SK-N-SH (cell line): Measurements from ENCODE around the gene MYO1B. TPM values are rescaled to one million over a fixed set of nuclear protein-coding genes. Genes with fewer than 3 reads are reported as not detected.

Experiments used
- CTCF ChIA-PET: fragments of 300-600, 350-600 bp; formaldehyde crosslinking; extraction: SDS; loops from one replicate; lab custom pipeline; 2021; lab: Yijun Ruan, JAX
- POLR2A ChIA-PET: fragments of 350-600 bp; sonication (Branson Sonifier 250); formaldehyde crosslinking; extraction: SDS; loops from one replicate; lab custom pipeline; 2020; ENCODE audit warnings: antibody characterized with exemption, inconsistent platforms; lab: Yijun Ruan, JAX
- DNase-seq: peaks from one replicate; pipeline ENCODE4 v3.0.0; 2012
- H2AFZ ChIP-seq: fragments of 200-600 bp; sonication (generic); 2 replicates; pipeline ENCODE4 v1.8.1; 2016; ENCODE audit warnings: antibody characterized with exemption, mild to moderate bottlenecking, low read depth
- H3F3A ChIP-seq: fragments of 200-600 bp; sonication (generic); replicated peaks from 2 replicates; pipeline ENCODE3; 2016; ENCODE audit warnings: antibody characterized with exemption, mild to moderate bottlenecking; ENCODE audit not compliant: insufficient read depth
- H3K27ac ChIP-seq, 2 experiments: fragments of 200-500 bp in 1 of 2; fragments of 200-600 bp in 1 of 2; sonication (Bioruptor generic) in 1 of 2; sonication (generic), shearing (Covaris generic) in 1 of 2; 2 replicates each; pipeline versions ENCODE4 v1.5.1 to v1.6.1; 2014 to 2016; ENCODE audit warnings: low read depth in 2 of 2, inconsistent platforms in 1 of 2, low read length in 1 of 2, mild to moderate bottlenecking in 1 of 2, mixed read lengths in 1 of 2
- H3K27me3 ChIP-seq: fragments of 200-600 bp; sonication (generic), shearing (Covaris generic); 2 replicates; pipeline ENCODE4 v1.6.1; 2016; ENCODE audit warnings: mixed run types; ENCODE audit not compliant: insufficient read depth
- H3K36me3 ChIP-seq, 2 experiments: fragments of 200-500 bp in 1 of 2; fragments of 200-600 bp in 1 of 2; sonication (Bioruptor generic) in 1 of 2; sonication (generic) in 1 of 2; replicated peaks in 1 of 2; 2 replicates each; pipeline versions ENCODE3 to v1.5.1; 2014 to 2016; ENCODE audit warnings: low read length in 1 of 2, mild to moderate bottlenecking in 1 of 2; ENCODE audit not compliant: insufficient read depth in 2 of 2, control insufficient read depth in 1 of 2
- H3K4me1 ChIP-seq, 2 experiments: fragments of 200-500 bp in 1 of 2; fragments of 200-600 bp in 1 of 2; sonication (Bioruptor generic) in 1 of 2; sonication (generic), shearing (Covaris generic) in 1 of 2; 2 replicates each; pipeline versions ENCODE4 v1.5.1 to v1.6.1; 2014 to 2016; ENCODE audit warnings: low read depth in 1 of 2, low read length in 1 of 2, mixed run types in 1 of 2; ENCODE audit not compliant: insufficient read depth in 2 of 2, control insufficient read depth in 1 of 2
- H3K4me2 ChIP-seq: fragments of 200-600 bp; sonication (generic), shearing (Covaris generic); 2 replicates; pipeline ENCODE4 v1.6.1; 2017; ENCODE audit warnings: mixed run types
- H3K4me3 ChIP-seq, 2 experiments: fragments of 200-500 bp in 1 of 2; fragments of 200-600 bp in 1 of 2; sonication (Bioruptor generic) in 1 of 2; sonication (generic), shearing (Covaris generic) in 1 of 2; 2 replicates each; pipeline versions ENCODE4 v1.5.1 to v1.8.1; 2014 to 2016; ENCODE audit warnings: low read depth in 2 of 2, inconsistent platforms in 1 of 2, low read length in 1 of 2, mild to moderate bottlenecking in 1 of 2, mixed read lengths in 1 of 2, moderate library complexity in 1 of 2
- H3K79me2 ChIP-seq: fragments of 200-600 bp; sonication (generic); 2 replicates; pipeline ENCODE4 v1.8.1; 2017; ENCODE audit warnings: mild to moderate bottlenecking; ENCODE audit not compliant: insufficient read depth
- H3K9ac ChIP-seq: fragments of 200-600 bp; sonication (generic); 2 replicates; pipeline ENCODE4 v1.6.1; 2017; ENCODE audit warnings: mixed run types
- H3K9me2 ChIP-seq: fragments of 200-600 bp; sonication (generic); 2 replicates; pipeline ENCODE4 v1.6.1; 2017; ENCODE audit warnings: mixed run types
- H3K9me3 ChIP-seq: fragments of 200-600 bp; sonication (generic); 2 replicates; pipeline ENCODE4 v1.6.1; 2017; ENCODE audit warnings: mixed run types, mild to moderate bottlenecking, moderate library complexity
- H4K20me1 ChIP-seq: fragments of 200-600 bp; sonication (generic); 2 replicates; pipeline ENCODE4 v1.6.1; 2017; ENCODE audit warnings: mild to moderate bottlenecking, mixed run types; ENCODE audit not compliant: insufficient read depth
- EZH2phosphoT487 ChIP-seq: fragments of 200-600 bp; sonication (generic); IDR thresholded peaks from 2 replicates; pipeline ENCODE4 v1.6.1; 2017; ENCODE audit warnings: low read depth, mixed run types, mild to moderate bottlenecking, antibody characterized with exemption, moderate library complexity, borderline replicate concordance
- GATA2 ChIP-seq: sonication (generic); formaldehyde crosslinking; IDR thresholded peaks from 2 replicates; pipeline ENCODE4 v1.5.0; 2020; ENCODE audit warnings: mild to moderate bottlenecking, missing genetic modification reagents
- MAX ChIP-seq: IDR thresholded peaks from 2 replicates; pipeline ENCODE4 v1.4.0; 2012; ENCODE audit warnings: low read depth
- MEF2A ChIP-seq: IDR thresholded peaks from 2 replicates; pipeline ENCODE4 v1.4.0; 2012; ENCODE audit warnings: low read depth, borderline replicate concordance
- NFIC ChIP-seq: IDR thresholded peaks from 2 replicates; pipeline ENCODE4 v1.4.0; 2012; ENCODE audit warnings: borderline replicate concordance
- POLR2AphosphoS5 ChIP-seq: IDR thresholded peaks from 2 replicates; pipeline ENCODE4 v1.6.1; 2012; ENCODE audit warnings: low read depth, low read length
- RAD21 ChIP-seq: IDR thresholded peaks from 2 replicates; pipeline ENCODE4 v1.6.1; 2012; ENCODE audit warnings: mild to moderate bottlenecking, low read length
- RCOR1 ChIP-seq: fragments of 150-350 bp; IDR thresholded peaks from 2 replicates; pipeline ENCODE4 v1.6.1; 2017; ENCODE audit warnings: antibody characterized with exemption, low read length
- REST ChIP-seq: IDR thresholded peaks from 2 replicates; pipeline ENCODE4 v1.6.1; 2012; ENCODE audit warnings: mild to moderate bottlenecking, low read depth, low read length, moderate library complexity
- SMC3 ChIP-seq: IDR thresholded peaks from 2 replicates; pipeline ENCODE4 v1.6.1; 2012; ENCODE audit warnings: low read depth, low read length, improper control_type of control experiment
- TAF1 ChIP-seq: IDR thresholded peaks from 2 replicates; pipeline ENCODE4 v1.6.1; 2012; ENCODE audit warnings: low read depth, mild to moderate bottlenecking, low read length, moderate library complexity, borderline replicate concordance
- TCF12 ChIP-seq: IDR thresholded peaks from 2 replicates; pipeline ENCODE4 v1.4.0; 2012
- USF1 ChIP-seq: IDR thresholded peaks from 2 replicates; pipeline ENCODE4 v1.4.0; 2012; ENCODE audit warnings: low read depth, borderline replicate concordance
- USF2 ChIP-seq: fragments of 150-350 bp; IDR thresholded peaks from 2 replicates; pipeline ENCODE4 v1.6.1; 2017; ENCODE audit warnings: antibody characterized with exemption, low read length, low read depth, borderline replicate concordance
- ZBTB33 ChIP-seq: IDR thresholded peaks from 2 replicates; pipeline ENCODE4 v1.4.0; 2012; ENCODE audit warnings: low read depth, borderline replicate concordance
- WGBS: methylation state at CpG from one replicate; pipeline ENCODE4 v1.1.6; 2017; ENCODE audit warnings: low lambda C conversion rate; 5-methylcytosine and 5-hydroxymethylcytosine counted together
- polyA plus RNA-seq, 3 experiments: library from polyadenylated mRNA; depleted of rRNA; stranded (reverse); fragments of >200 nt; gene quantifications; 2 replicates each; pipeline ENCODE4 v1.2.3, GENCODE V29; 2012

The MYO1B gene
- polyA plus RNA-seq, 1 of the 3 experiments (the other 2 are of a cell fraction): 20.2 TPM

GRCh38 chr2:191225126-191225525 is 20.1 kb upstream of the MYO1B start (continued):
- TF ChIP-seq MEF2A: no peak
- TF ChIP-seq MAX: no peak
- no peak for TF ChIP-seq NFIC
- no peak for TF ChIP-seq ZBTB33
- no peak for TF ChIP-seq RCOR1
- no peak for TF ChIP-seq POLR2AphosphoS5
- TF ChIP-seq EZH2phosphoT487: no peak

- Histone ChIP-seq H3K36me3 (no peaks in the 10 kb centered on the region), H3K27ac (no peak overlapping the region; a peak in 1 of 4 replicates), H3K4me3 (no peak overlapping the region), H3K9me2 (no peaks in the 10 kb centered on the region), H3K9ac (no peak overlapping the region), H3K4me2 (no peak overlapping the region), H3K79me2 (no peaks in the 10 kb centered on the region), H2AFZ (no peak overlapping the region), H3K27me3 (no peaks in the 10 kb centered on the region), H3K4me1 (peaks cover 4 to 6% of the 10 kb centered on the region in 2 experiments), H4K20me1 (no peaks in the 10 kb centered on the region), H3F3A (peaks cover 3% of the 10 kb centered on the region), H3K9me3 (no peaks in the 10 kb centered on the region)
- ChIA-PET POLR2A (no interaction called here), CTCF (interaction anchor here (0.6 to 1.6 kb wide), 3 partner anchors 46 to 323 kb away, joined by 3 to 9 read pairs (median 4); no protein-coding TSS in a partner anchor)
- no peak for DNase-seq
- TF ChIP-seq TAF1 (no peak), USF1 (no peak), RAD21 (no peak), SMC3 (no peak), USF2 (no peak), REST (no peak), GATA2 (no peak), TCF12 (no peak)
- 97% methylated on average over 1 of the region's 1 CpG for WGBS
Measured at GRCh38 chr2:191225690-191226089, 19.5 kb upstream of the MYO1B start.
